GM19372 (cell line): ENCODE results near the gene DCK.
"Not testable (repeated sequence)": the region's sequence is repeated elsewhere in the genome, so short reads cannot be mapped to it uniquely, and the experiment has no call there.

ENCODE experiments used
- ATAC-seq: cut with Tn5 transposase; IDR thresholded peaks from one replicate; pipeline ENCODE4 v1.9.1; 2021; ENCODE audit warnings: mild to moderate bottlenecking, low read depth, moderate library complexity; ENCODE audit not compliant: unreplicated experiment

The DCK gene

DNA sequence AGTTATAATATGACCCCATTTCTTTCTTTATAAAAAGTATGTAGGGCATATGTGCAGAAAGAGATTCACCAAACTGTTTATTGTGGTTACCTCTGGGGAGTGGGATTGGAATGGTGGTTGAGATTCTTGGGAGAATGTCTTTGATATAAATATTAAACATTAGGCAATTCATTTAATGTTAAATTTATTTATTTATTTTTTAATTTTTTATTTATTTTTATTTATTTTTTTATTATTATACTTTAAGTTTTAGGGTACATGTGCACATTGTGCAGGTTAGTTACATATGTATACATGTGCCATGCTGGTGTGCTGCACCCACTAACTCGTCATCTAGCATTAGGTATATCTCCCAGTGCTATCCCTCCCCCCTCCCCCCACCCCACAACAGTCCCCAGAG, 60.2 kb downstream of the DCK start:
- ATAC-seq: not testable (repeated sequence)

DNA sequence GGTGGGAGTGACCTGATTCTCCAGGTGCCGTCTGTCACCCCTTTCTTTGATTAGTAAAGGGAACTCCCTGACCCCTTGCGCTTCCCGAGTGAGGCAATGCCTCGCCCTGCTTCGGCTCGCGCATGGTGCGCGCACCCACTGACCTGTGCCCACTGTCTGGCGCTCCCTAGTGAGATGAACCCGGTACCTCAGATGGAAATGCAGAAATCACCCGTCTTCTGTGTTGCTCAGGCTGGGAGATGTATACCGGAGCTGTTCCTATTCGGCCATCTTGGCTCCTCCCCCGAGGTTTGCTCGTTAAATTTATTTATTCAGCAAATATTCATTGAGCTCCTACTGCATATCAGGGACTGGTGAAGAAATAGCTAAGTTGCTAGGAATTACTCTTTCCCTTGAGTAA, 66.1 kb downstream of the DCK start:
- not testable (repeated sequence) for ATAC-seq

- no peak for ATAC-seq
Observed at GRCh38 chr4:71062436-71062835, 69.0 kb downstream of the DCK start.

GRCh38 chr4:71063711-71064110, 70.3 kb downstream of the DCK start:
- ATAC-seq: no peak

- no peak for ATAC-seq
Observed at GRCh38 chr4:71064521-71064920, 71.1 kb downstream of the DCK start.

- ATAC-seq: no peak
Observed at GRCh38 chr4:71065991-71066510, 72.6 kb downstream of the DCK start.

DNA sequence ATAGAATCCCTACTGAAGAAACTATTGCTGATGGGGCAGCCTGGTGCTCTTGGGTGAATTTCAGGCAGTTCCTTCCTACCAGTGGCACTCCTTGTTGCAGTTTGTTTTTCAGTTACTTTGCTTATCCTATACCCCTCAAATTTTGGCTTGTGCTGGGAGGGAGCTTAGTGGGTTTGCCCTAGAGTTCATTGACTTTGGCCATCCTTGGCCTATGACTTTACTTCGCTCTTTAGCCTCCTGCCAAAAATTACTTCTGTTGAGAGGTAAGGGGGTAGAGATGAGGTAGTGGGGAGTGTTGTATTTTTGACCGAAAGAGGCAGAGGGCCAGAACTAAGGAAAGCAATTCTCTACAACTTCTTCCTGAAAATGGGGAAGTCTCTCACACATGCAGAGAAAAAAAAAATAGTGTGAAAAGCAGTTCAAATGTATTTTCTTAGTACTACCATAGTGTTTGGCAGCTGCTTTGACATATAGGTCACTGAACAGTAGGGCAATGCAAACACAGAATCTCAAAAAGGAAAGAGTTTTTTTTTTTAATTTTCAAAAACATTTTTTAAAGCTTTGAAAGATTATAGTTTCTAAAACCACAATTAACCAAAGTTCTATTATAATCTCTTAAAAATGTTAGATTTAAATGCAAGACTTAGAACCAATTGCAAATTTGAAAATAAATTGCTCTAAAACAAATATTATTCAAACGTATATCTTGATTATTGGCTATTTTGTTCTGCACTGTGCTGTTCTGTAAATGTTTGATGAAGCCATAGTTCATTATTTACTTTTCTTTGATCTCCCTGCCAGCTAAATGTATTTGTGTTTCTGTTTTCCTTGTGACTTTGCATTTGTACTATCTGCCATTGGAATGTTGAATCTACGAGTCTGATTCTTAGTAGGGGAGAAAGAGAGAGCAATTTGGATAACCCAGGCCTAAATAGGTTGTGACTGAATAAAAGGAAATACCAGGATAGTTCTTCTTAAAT, 73.6 kb downstream of the DCK start:
- ATAC-seq: no peak

DNA sequence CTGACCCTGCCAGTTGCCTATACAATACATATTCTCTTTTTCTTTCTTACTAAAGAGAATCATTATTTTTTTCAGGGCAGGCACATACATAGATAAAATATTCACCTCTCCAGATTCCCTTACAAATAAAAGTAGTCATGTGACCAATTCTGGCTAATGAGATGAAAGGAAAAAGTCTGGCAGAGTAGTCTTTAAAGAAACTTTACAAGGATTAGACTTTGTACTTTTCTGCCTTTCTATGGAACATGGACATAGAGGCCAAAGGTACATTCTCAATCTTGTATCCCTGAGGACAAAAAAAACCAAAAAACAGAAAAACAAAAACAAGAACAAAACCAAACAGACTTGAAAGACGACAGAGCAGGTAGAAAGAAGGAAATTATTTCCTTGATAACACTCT, 75.6 kb downstream of the DCK start:
- no peak for ATAC-seq

GRCh38 chr4:71070015-71070414, 76.6 kb downstream of the DCK start:
- ATAC-seq: no peak

GRCh38 chr4:71074452-71075299, 81.2 kb downstream of the DCK start:
- no peak for ATAC-seq
